Measurements from ENCODE around the gene TLCD3A.
"Not testable (repeated sequence)": the region's sequence is repeated elsewhere in the genome, so short reads cannot be mapped to it uniquely, and the experiment has no call there.

The TLCD3A gene

GRCh38 chr17:718075-718474, 14.3 kb upstream of the TLCD3A start:
- DNase-seq: no peak

- DNase-seq: no peak
Observed at GRCh38 chr17:720706-721539, 11.5 kb upstream of the TLCD3A start.

- no peak for DNase-seq
Observed at GRCh38 chr17:721540-721937, 10.9 kb upstream of the TLCD3A start.

- DNase-seq: no peak
Observed at GRCh38 chr17:725084-725483, 7.3 kb upstream of the TLCD3A start.

DNA sequence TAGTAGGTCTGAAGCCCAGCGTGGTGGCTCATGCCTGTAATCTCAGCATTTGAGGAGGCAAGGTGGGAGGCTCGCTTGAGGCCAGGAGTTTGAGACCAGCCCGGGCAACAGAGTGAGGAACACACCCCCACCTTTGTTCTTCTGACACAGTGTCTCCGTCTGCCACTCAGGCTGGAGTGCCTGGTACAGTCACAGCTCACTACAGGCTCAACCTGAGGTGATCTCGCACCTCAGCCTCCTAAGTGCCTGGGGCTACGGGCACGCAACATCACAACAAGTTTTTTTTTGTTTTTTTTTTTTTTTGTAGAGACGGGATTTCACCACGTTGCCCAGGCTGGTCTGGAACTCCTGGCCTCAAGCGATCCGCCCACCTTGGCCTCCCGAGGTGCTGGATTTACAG, 6.7 kb upstream of the TLCD3A start:
- DNase-seq: no peak

- DNase-seq: no peak
Observed at GRCh38 chr17:726271-726919, 6.0 kb upstream of the TLCD3A start.

GRCh38 chr17:728911-729310, 3.5 kb upstream of the TLCD3A start:
- no peak for DNase-seq

GRCh38 chr17:731644-732066, 741 bp upstream of the TLCD3A start:
- DNase-seq: no peak

- DNase-seq: peak; percentile 32
Observed at GRCh38 chr17:732902-733720, 715 bp downstream of the TLCD3A start.

DNA sequence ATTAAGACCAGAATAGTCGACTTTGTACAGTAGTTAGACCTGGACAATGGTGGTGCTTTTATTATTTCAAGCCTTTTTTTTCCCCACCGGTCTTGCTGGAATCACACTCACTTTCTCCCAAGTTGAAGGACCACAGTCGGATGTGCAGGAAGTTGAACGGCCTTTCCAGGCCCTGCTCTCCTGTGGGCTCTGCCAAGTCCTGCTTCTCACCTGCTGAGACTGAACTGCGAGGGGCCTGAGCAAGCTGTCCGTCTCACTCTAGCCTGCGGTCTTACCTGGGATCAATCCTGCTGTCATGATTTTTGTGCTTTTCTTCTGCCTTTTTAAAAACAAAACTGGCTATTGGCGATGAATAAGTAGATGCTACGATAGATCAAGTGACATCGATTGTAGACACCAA, 1.3 kb downstream of the TLCD3A start:
- DNase-seq: no peak

DNA sequence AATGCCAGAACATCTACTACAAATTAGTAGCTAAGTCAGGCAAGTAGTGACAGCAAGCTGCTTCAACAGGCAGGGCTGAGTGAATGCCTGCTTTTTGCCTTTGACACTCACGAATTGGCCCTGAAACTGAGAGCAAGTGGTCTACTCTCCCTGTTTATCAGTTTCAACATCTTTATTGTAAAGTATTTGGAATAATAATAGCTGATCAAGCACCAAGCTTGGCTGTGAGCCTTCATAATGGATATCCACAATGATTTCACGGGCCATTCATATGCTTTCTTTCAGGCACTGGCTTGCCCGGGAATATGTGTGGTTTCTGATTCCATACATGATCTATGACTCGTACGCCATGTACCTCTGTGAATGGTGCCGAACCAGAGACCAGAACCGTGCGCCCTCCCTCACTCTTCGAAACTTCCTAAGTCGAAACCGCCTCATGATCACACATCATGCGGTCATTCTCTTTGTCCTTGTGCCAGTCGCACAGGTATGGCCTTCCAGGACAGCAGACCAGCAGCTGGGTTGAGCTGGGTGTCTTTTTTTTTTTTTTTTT, 5.2 kb downstream of the TLCD3A start:
- DNase-seq: no peak

DNA sequence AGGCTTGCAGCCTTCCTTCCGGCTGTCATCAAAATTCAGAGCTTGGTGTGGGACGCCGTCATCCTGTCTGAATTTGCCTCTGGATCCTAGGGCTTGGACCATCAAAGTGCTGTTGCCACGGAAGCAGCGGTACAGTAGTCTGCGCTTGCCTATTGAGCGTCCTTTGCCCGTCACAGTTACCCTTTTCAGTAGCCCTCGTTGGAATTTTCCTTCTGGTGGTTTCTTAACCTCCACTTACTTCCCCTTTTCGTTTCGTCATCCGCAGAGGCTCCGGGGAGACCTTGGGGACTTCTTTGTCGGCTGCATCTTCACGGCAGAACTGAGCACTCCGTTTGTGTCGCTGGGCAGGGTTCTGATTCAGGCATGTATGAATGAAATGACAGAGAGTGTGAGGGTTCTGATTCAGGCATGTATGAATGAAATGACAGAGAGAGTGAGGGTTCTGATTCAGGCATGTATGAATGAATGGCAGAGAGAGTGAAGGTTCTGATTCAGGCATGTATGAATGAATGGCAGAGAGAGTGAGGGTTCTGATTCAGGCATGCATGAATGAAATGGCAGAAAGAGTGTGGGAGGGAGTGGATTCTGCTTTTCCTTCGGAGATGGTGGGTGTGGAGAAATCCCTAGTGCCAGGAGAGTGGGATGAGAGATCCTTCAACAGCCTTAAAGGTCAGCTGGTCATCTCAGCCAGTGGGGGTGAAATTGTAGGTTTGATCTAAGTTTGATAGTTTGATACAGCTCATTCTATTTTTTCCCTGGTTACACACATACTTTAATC, 8.0 kb downstream of the TLCD3A start:
- peak; percentile 17 for DNase-seq

DNA sequence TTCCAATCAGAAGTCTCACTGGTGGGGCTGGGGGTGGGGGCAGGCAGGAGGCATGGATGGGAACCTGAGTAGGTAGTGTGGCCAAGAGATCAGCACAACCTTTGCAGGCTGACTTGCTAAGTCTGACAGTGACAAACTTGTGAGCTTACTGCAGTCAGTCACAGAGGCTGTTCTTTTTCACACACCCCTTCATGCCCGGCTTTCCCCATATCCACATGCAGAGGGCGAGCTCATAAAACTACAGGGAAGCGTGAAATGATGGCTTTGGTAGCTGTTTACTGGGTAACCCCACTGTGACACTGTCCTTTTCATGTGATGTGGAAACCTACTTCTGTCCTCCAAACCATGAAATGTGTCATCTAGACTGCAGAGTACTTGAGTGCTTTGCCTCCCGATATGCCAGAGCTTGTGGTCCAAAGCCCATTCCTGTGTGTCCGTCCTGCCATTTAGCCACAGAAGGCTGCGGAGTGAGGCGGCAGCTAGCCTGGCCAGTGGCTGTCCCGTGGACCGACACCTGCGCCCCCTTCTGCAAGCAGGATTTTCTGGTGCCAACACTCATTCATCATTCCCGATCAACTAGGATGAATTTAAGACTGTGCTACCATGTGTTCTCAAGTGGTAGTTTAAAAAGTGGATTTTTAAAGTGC, 9.9 kb downstream of the TLCD3A start:
- DNase-seq: no peak

DNA sequence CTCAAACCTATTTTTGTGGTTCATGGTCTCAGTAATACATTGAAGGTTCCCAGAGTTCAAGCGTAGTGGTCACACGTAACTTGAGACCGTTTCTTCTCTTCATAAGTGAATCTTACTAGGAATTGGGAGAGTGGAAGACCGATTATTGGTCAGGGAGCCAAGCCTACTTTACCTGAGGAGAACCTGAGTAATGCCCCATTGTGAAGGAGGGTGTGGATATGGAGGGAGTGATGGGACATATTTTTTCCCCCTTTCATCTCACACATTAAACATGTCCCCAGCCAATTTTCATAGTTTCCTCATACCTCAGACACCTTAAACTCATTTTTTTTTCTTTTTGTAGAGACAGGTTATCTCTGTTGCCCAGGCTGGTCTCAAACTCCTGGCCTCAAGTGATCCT, 10.7 kb downstream of the TLCD3A start:
- DNase-seq: no peak

- no peak for DNase-seq
Observed at GRCh38 chr17:744937-745336, 12.5 kb downstream of the TLCD3A start.

GRCh38 chr17:745406-745805, 13.0 kb downstream of the TLCD3A start:
- DNase-seq: no peak

- DNase-seq: no peak
Observed at GRCh38 chr17:746181-746580, 13.8 kb downstream of the TLCD3A start.

DNA sequence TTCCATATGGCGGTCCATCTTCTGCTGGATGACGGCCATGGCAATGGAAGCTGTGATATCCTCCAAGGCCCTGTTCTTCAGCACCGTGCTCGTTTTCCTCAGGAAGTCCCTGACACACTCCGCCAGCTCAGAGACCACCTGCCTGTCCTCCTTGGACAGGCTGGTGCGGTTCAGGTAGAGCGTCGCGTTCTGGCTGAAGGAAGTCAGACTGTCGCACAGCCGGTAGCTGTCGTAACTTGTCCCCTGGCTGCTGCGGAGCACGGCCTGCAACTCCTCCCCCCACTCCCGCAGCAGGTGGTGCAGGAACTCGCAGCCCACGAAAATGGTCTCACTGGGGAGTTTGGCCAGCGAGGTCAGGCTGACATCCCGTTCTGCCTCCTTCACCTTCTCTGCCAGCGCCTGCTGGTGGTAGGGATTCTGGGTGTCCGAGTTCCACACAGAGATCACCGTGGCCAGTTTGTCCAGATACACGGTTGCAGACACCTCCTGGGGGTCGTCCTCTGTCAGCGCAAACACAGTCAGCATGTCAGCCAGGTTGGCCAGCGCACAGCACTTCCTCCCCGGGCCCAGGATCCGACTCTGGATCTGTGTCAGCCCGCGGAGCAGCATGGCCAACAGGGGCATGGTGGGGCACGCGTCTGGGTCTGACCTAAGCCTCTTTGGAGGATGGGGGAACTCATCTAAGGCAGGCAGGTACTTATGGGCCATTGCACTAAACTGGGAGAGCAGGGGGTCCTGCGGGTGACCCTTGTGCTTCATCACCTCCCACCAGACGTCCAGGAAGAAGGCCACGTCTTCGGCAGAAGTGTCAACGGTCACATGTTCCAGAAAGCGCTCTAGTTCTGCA, 14.6 kb downstream of the TLCD3A start:
- no peak for DNase-seq

GRCh38 chr17:748604-749003, 16.2 kb downstream of the TLCD3A start:
- not testable (repeated sequence) for DNase-seq

- DNase-seq: not testable (repeated sequence)
Observed at GRCh38 chr17:749359-749758, 17.0 kb downstream of the TLCD3A start.

- DNase-seq: no peak
Observed at GRCh38 chr17:750431-751037, 18.1 kb downstream of the TLCD3A start.

All from activated naive CD4-positive, alpha-beta T cell treated with Interleukin-2 at 50 U/mL for 16 hours (primary cell).